ENCODE data around the gene MCRIP1.

The MCRIP1 gene

DNA sequence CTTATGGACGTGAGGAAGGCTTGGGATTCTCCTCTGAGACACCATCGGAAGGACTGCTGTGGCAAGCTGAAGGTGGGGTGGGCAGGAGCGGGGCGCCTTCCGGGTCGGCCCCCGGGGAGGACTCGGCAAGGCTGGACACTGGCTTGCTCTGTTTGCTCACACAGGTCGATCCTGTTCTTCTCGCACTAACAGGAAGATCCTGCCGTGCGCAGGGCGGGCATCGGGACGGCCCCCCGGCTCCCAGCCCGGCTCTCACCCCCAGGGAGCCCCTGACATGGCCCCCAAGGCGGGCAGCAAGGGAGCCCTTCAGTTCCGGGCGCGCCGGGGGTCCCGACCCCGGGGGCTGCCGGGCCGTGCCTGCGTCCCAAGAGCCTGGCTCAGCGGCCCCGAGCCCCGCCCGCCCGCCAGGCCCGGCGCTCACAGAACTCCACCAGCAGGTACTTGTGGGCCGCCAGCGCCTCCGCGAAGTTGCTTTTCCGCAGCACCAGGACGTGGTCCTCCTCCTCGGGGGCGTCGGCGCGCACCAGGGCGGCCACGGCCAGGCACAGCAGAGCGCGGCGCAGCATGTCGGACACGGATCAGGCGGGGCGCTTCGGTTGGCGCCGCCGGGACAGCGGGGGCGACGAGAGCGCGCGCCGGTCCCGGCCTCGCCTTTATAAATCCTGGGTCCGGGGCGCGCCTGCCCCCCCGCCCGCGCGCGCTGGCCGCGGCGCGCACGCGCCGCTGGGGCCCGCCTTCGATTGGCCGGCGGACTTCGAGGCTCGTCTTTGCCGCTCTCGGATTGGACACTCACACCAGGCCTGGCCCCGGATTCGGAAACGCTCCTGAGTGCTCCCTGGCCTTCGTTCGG, 27.0 kb upstream of the MCRIP1 start, which contains the start of gene P4HB:
P4HB (minus strand) TSS at position 630 of the 850 bp plus-strand sequence; CDS start at position 566, 64 bp downstream.
- TF ChIP-seq ISL1 (CRISPR knock-in tag; IDR thresholded peaks at IDR 0.05) (no peak), OSR1 (CRISPR knock-in tag; IDR thresholded peaks at IDR 0.05) (no peak), BACH2 (CRISPR knock-in tag; IDR thresholded peaks at IDR 0.05; ENCODE audit: borderline replicate concordance) (no peak), ZNF565 (CRISPR knock-in tag; conservative IDR thresholded peaks at IDR 0.05; ENCODE audit: low read depth) (no peak), SNAI2 (CRISPR knock-in tag; IDR thresholded peaks at IDR 0.05) (no peak)
- TF ChIP-seq, protein P1, sequence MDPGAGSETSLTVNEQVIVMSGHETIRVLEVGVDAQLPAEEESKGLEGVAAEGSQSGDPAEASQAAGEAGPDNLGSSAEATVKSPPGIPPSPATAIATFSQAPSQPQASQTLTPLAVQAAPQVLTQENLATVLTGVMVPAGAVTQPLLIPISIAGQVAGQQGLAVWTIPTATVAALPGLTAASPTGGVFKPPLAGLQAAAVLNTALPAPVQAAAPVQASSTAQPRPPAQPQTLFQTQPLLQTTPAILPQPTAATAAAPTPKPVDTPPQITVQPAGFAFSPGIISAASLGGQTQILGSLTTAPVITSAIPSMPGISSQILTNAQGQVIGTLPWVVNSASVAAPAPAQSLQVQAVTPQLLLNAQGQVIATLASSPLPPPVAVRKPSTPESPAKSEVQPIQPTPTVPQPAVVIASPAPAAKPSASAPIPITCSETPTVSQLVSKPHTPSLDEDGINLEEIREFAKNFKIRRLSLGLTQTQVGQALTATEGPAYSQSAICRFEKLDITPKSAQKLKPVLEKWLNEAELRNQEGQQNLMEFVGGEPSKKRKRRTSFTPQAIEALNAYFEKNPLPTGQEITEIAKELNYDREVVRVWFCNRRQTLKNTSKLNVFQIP (CRISPR knock-in tag; IDR thresholded peaks at IDR 0.05; ENCODE audit: borderline replicate concordance, low read depth) = no peak
- TF ChIP-seq, protein P2, sequence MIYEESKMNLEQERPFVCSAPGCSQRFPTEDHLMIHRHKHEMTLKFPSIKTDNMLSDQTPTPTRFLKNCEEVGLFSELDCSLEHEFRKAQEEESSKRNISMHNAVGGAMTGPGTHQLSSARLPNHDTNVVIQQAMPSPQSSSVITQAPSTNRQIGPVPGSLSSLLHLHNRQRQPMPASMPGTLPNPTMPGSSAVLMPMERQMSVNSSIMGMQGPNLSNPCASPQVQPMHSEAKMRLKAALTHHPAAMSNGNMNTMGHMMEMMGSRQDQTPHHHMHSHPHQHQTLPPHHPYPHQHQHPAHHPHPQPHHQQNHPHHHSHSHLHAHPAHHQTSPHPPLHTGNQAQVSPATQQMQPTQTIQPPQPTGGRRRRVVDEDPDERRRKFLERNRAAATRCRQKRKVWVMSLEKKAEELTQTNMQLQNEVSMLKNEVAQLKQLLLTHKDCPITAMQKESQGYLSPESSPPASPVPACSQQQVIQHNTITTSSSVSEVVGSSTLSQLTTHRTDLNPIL (CRISPR knock-in tag; IDR thresholded peaks at IDR 0.05; ENCODE audit: low read depth) = no peak
- no peak for ATAC-seq

DNA sequence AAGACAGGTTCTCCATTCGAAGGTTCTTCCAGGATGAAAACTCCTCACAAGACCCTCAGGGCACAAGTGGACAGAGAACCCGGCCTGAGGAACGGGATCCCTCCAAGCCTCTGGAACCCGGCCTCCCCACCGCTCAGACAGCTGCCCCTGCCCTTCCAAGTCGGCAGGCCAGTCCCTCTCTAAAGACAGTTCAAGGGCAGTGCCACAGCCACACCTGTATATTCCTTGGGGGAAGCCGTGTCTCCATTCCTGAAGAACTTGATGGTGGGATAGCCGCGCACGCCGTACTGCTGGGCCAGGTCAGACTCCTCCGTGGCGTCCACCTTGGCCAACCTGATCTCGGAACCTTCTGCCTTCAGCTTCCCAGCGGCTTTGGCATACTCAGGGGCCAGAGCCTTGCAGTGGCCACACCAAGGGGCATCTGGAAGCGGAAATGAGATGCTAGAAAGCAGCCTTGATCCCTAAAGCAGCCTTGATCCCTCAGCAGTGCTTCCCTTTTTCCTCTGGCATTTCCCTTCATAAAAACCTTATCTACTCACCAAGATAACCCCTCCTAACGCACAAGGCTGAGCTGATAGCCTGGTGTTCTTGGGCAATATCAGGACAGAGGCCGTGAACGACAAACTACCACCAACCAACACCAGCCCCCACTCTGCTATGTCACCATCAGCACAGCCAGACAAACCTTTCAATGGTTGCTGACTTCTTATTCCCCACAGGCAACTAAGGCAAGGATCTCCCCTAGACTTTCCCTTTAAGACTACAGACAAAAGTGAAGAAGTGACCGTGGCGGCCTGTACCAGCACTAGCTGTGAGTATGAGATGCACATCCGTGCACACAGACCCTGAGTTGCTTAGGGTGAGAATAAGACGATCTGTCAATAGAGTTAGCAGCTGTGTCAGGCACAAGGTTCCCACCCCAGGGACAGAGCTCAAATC, 26.1 kb upstream of the MCRIP1 start:
- no peak for TF ChIP-seq ZNF70 (CRISPR knock-in tag; IDR thresholded peaks at IDR 0.05)
- TF ChIP-seq, protein P3, sequence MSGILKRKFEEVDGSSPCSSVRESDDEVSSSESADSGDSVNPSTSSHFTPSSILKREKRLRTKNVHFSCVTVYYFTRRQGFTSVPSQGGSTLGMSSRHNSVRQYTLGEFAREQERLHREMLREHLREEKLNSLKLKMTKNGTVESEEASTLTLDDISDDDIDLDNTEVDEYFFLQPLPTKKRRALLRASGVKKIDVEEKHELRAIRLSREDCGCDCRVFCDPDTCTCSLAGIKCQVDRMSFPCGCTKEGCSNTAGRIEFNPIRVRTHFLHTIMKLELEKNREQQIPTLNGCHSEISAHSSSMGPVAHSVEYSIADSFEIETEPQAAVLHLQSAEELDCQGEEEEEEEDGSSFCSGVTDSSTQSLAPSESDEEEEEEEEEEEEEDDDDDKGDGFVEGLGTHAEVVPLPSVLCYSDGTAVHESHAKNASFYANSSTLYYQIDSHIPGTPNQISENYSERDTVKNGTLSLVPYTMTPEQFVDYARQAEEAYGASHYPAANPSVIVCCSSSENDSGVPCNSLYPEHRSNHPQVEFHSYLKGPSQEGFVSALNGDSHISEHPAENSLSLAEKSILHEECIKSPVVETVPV (CRISPR knock-in tag; IDR thresholded peaks at IDR 0.05) = no peak
- TF ChIP-seq, protein P2 (CRISPR knock-in tag; IDR thresholded peaks at IDR 0.05; ENCODE audit: low read depth) = no peak
- no peak for TF ChIP-seq ESRRG (CRISPR knock-in tag; IDR thresholded peaks at IDR 0.05)
- TF ChIP-seq ARNTL (CRISPR knock-in tag; IDR thresholded peaks at IDR 0.05; ENCODE audit: borderline replicate concordance, low read depth) = no peak
- no peak for TF ChIP-seq OSR1 (CRISPR knock-in tag; IDR thresholded peaks at IDR 0.05)
- TF ChIP-seq ZFP3 (CRISPR knock-in tag; IDR thresholded peaks at IDR 0.05) = no peak
- TF ChIP-seq, protein P4, sequence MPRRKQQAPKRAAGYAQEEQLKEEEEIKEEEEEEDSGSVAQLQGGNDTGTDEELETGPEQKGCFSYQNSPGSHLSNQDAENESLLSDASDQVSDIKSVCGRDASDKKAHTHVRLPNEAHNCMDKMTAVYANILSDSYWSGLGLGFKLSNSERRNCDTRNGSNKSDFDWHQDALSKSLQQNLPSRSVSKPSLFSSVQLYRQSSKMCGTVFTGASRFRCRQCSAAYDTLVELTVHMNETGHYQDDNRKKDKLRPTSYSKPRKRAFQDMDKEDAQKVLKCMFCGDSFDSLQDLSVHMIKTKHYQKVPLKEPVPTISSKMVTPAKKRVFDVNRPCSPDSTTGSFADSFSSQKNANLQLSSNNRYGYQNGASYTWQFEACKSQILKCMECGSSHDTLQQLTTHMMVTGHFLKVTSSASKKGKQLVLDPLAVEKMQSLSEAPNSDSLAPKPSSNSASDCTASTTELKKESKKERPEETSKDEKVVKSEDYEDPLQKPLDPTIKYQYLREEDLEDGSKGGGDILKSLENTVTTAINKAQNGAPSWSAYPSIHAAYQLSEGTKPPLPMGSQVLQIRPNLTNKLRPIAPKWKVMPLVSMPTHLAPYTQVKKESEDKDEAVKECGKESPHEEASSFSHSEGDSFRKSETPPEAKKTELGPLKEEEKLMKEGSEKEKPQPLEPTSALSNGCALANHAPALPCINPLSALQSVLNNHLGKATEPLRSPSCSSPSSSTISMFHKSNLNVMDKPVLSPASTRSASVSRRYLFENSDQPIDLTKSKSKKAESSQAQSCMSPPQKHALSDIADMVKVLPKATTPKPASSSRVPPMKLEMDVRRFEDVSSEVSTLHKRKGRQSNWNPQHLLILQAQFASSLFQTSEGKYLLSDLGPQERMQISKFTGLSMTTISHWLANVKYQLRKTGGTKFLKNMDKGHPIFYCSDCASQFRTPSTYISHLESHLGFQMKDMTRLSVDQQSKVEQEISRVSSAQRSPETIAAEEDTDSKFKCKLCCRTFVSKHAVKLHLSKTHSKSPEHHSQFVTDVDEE (CRISPR knock-in tag; IDR thresholded peaks at IDR 0.05) = no peak
- no peak for TF ChIP-seq ZNF565 (CRISPR knock-in tag; conservative IDR thresholded peaks at IDR 0.05; ENCODE audit: low read depth)
- TF ChIP-seq GLIS3 (CRISPR knock-in tag; IDR thresholded peaks at IDR 0.05) = no peak
- TF ChIP-seq, protein P1 (CRISPR knock-in tag; IDR thresholded peaks at IDR 0.05; ENCODE audit: borderline replicate concordance, low read depth) = no peak
- no peak for TF ChIP-seq SNAI2 (CRISPR knock-in tag; IDR thresholded peaks at IDR 0.05)
- TF ChIP-seq RARB (CRISPR knock-in tag; IDR thresholded peaks at IDR 0.05) = no peak
- TF ChIP-seq TOX (CRISPR knock-in tag; IDR thresholded peaks at IDR 0.05; ENCODE audit: borderline replicate concordance) = no peak
- no peak for ATAC-seq
